ENCODE data around the gene BRD4. TPM values are rescaled to one million over a fixed set of nuclear protein-coding genes. Genes with fewer than 3 reads are reported as not detected.

BRD4 gene
- total and polyA plus RNA-seq, 2 donors (not counting 1 experiment from before 2014, with no cell fraction given) = 9.9 to 20.1 TPM

- Histone ChIP-seq H3K4me2 (ENCODE audit: extremely low read depth, insufficient read depth, low read length) (no peak overlapping the region), H4K20me1 (ENCODE audit: control insufficient read depth, extremely low read depth, insufficient read depth, low read length) (peaks cover 6% of the 10 kb centered on the region), H3K4me1 (ENCODE audit: control insufficient read depth, extremely low read depth, insufficient read depth, low read length) (peaks cover 38% of the 10 kb centered on the region), H2AFZ (ENCODE audit: low read length) (no peak overlapping the region), H3K36me3 (ENCODE audit: control insufficient read depth, insufficient read depth, low read length) (no peaks in the 10 kb centered on the region), H3K4me3 (replicated peaks in 1 of 4; ENCODE audit: control extremely low read depth in 1 of 4, insufficient read depth in 1 of 4, low read depth in 3 of 4, low read length in 4 of 4) (no peak overlapping the region), H3K9ac (ENCODE audit: insufficient read depth, low read length) (no peak overlapping the region), H3K79me2 (ENCODE audit: control insufficient read depth, insufficient read depth, low read length) (peaks cover 96% of the 10 kb centered on the region), H3K27ac (ENCODE audit: insufficient read depth, low read length) (no peak overlapping the region), H3K27me3 (ENCODE audit: control insufficient read depth, insufficient read depth, low read length) (no peaks in the 10 kb centered on the region), H3K9me3 (ENCODE audit: control insufficient read depth, insufficient read depth, low read depth, low read length) (no peaks in the 10 kb centered on the region)
- TF ChIP-seq EZH2 (IDR thresholded peaks at IDR 0.05; ENCODE audit: low read length, missing control alignments) = no peak
- no peak for TF ChIP-seq CTCF (conservative IDR thresholded peaks at IDR 0.05 in 1 of 2, IDR thresholded peaks at IDR 0.05 in 1 of 2; ENCODE audit: low read depth in 1 of 2, low read length in 2 of 2)
- no peak for DNase-seq (ENCODE audit: low read depth in 2 of 2)
Measured at GRCh38 chr19:15324791-15325519, 7.4 kb downstream of the BRD4 start.

- DNase-seq (ENCODE audit: low read depth in 2 of 2) = peak; percentile 34 to 72
- Histone ChIP-seq H3K36me3 (ENCODE audit: control insufficient read depth, insufficient read depth, low read length) (no peaks in the 10 kb centered on the region), H3K4me2 (ENCODE audit: extremely low read depth, insufficient read depth, low read length) (no peak overlapping the region), H3K4me3 (replicated peaks in 1 of 4; ENCODE audit: control extremely low read depth in 1 of 4, insufficient read depth in 1 of 4, low read depth in 3 of 4, low read length in 4 of 4) (no peak overlapping the region), H2AFZ (ENCODE audit: low read length) (no peak overlapping the region), H3K79me2 (ENCODE audit: control insufficient read depth, insufficient read depth, low read length) (peaks cover 96% of the 10 kb centered on the region), H3K9me3 (ENCODE audit: control insufficient read depth, insufficient read depth, low read depth, low read length) (no peaks in the 10 kb centered on the region), H3K4me1 (ENCODE audit: control insufficient read depth, extremely low read depth, insufficient read depth, low read length) (peaks cover 51% of the 10 kb centered on the region), H3K9ac (ENCODE audit: insufficient read depth, low read length) (no peak overlapping the region), H3K27me3 (ENCODE audit: control insufficient read depth, insufficient read depth, low read length) (no peaks in the 10 kb centered on the region), H4K20me1 (ENCODE audit: control insufficient read depth, extremely low read depth, insufficient read depth, low read length) (peaks cover 7% of the 10 kb centered on the region), H3K27ac (ENCODE audit: insufficient read depth, low read length) (peak overlapping the region; percentile 47)
- TF ChIP-seq CTCF (conservative IDR thresholded peaks at IDR 0.05 in 1 of 2, IDR thresholded peaks at IDR 0.05 in 1 of 2; ENCODE audit: low read depth in 1 of 2, low read length in 2 of 2) = no peak
- no peak for TF ChIP-seq EZH2 (IDR thresholded peaks at IDR 0.05; ENCODE audit: low read length, missing control alignments)
Measured at GRCh38 chr19:15323496-15324235, 8.7 kb downstream of the BRD4 start.

GRCh38 chr19:15321739-15322138 is 10.6 kb downstream of the BRD4 start:
- Histone ChIP-seq H3K79me2 (ENCODE audit: control insufficient read depth, insufficient read depth, low read length) (peaks cover 96% of the 10 kb centered on the region), H3K4me1 (ENCODE audit: control insufficient read depth, extremely low read depth, insufficient read depth, low read length) (peaks cover 59% of the 10 kb centered on the region), H3K36me3 (ENCODE audit: control insufficient read depth, insufficient read depth, low read length) (peaks cover 1% of the 10 kb centered on the region), H3K4me2 (ENCODE audit: extremely low read depth, insufficient read depth, low read length) (peak overlapping the region; percentile 58), H3K27me3 (ENCODE audit: control insufficient read depth, insufficient read depth, low read length) (no peaks in the 10 kb centered on the region), H3K27ac (ENCODE audit: insufficient read depth, low read length) (peak overlapping the region; percentile 56), H2AFZ (ENCODE audit: low read length) (no peak overlapping the region), H4K20me1 (ENCODE audit: control insufficient read depth, extremely low read depth, insufficient read depth, low read length) (peaks cover 20% of the 10 kb centered on the region), H3K9me3 (ENCODE audit: control insufficient read depth, insufficient read depth, low read depth, low read length) (no peaks in the 10 kb centered on the region), H3K4me3 (replicated peaks in 1 of 4; ENCODE audit: control extremely low read depth in 1 of 4, insufficient read depth in 1 of 4, low read depth in 3 of 4, low read length in 4 of 4) (no peak overlapping the region), H3K9ac (ENCODE audit: insufficient read depth, low read length) (no peak overlapping the region)
- no peak for TF ChIP-seq CTCF (conservative IDR thresholded peaks at IDR 0.05 in 1 of 2, IDR thresholded peaks at IDR 0.05 in 1 of 2; ENCODE audit: low read depth in 1 of 2, low read length in 2 of 2)
- no peak for TF ChIP-seq EZH2 (IDR thresholded peaks at IDR 0.05; ENCODE audit: low read length, missing control alignments)
- no peak for DNase-seq (ENCODE audit: low read depth in 2 of 2)

Measured in fibroblast of lung (primary cell).